Colonic mucosa (tissue), 4 donors: Measurements from ENCODE around the gene SLC25A21. TPM values are rescaled to one million over a fixed set of nuclear protein-coding genes. Genes with fewer than 3 reads are reported as not detected.
"Not testable (repeated sequence)": the region's sequence is repeated elsewhere in the genome, so short reads cannot be mapped to it uniquely, and the experiment has no call there.

Source experiments
- DNase-seq: peaks from one replicate; pipeline ENCODE4 v3.0.0-alpha.2; 2020
- H3K27ac ChIP-seq: fragments of 200-600 bp; one replicate; pipeline ENCODE4 v1.8.0; 2021
- H3K27me3 ChIP-seq: fragments of 200-600 bp; one replicate; pipeline ENCODE4 v1.8.0; 2021
- H3K36me3 ChIP-seq: fragments of 200-600 bp; one replicate; pipeline ENCODE4 v1.8.0; 2021
- H3K4me1 ChIP-seq: fragments of 200-600 bp; one replicate; pipeline ENCODE4 v1.8.0; 2021; ENCODE audit warnings: mild to moderate bottlenecking
- H3K4me3 ChIP-seq: fragments of 200-600 bp; one replicate; pipeline ENCODE4 v1.8.0; 2021
- H3K9ac ChIP-seq, 2 donors: one replicate each; pipeline ENCODE4 v1.7.0; 2013; ENCODE audit warnings: control low read depth in 2 of 2, low read depth in 2 of 2, low read length in 2 of 2
- H3K9me3 ChIP-seq: fragments of 200-600 bp; one replicate; pipeline ENCODE4 v1.8.0; 2021
- CTCF ChIP-seq: fragments of 200-600 bp; IDR thresholded peaks from one replicate; pipeline ENCODE4 v1.8.0; 2022; ENCODE audit warnings: antibody characterized with exemption, mild to moderate bottlenecking
- intact Hi-C: fragments of 100-400 bp; cut with DNase I; formaldehyde crosslinking; loops from one replicate; pipeline ENCODE4 v1.14.1; 2022
- total RNA-seq, 2 donors: library from RNA; stranded (reverse); fragmentation: NEBNext Ultra II Directional in 1 of 2; extraction: Animal tissue kit (Norgen Biotek cat#: 25700) in 1 of 2; gene quantifications; one replicate each; pipeline ENCODE4 v1.2.1, GENCODE V29; 2021
- donor health status: healthy.
- donor health status: DM: no; HTN: no; CAD: no.
- donor health status: DM: no; HTN: no; CAD: no.

SLC25A21 gene
- total RNA-seq, 2 donors from 2014 or later: 0.77 to 0.82 TPM

GRCh38 chr14:36700651-36701050 is 471.8 kb downstream of the SLC25A21 start:
- Histone ChIP-seq H3K36me3 (no peaks in the 10 kb centered on the region), H3K27ac (no peak overlapping the region), H3K4me1 (no peaks in the 10 kb centered on the region), H3K9me3 (no peaks in the 10 kb centered on the region), H3K9ac (no peak overlapping the region), H3K4me3 (no peak overlapping the region), H3K27me3 (no peaks in the 10 kb centered on the region)
- no peak for DNase-seq
- TF ChIP-seq CTCF: no peak
- intact Hi-C loops: no loop called here

GRCh38 chr14:36699420-36699819 is 473.0 kb downstream of the SLC25A21 start:
- H3K9ac ChIP-seq, intact Hi-C loops, H3K36me3 ChIP-seq, H3K4me1 ChIP-seq, DNase-seq, H3K4me3 ChIP-seq, H3K9me3 ChIP-seq, H3K27me3 ChIP-seq, H3K27ac ChIP-seq: not testable (repeated sequence)

GRCh38 chr14:36690311-36691040 is 481.9 kb downstream of the SLC25A21 start:
- TF ChIP-seq CTCF: no peak
- H3K9ac ChIP-seq: no peak overlapping the region
- H3K4me1 ChIP-seq: no peaks in the 10 kb centered on the region
- H3K9me3 ChIP-seq: no peaks in the 10 kb centered on the region
- no peak for DNase-seq
- intact Hi-C loops: no loop called here
- no peak overlapping the region for H3K4me3 ChIP-seq
- H3K27me3 ChIP-seq: no peaks in the 10 kb centered on the region
- no peak overlapping the region for H3K27ac ChIP-seq
- H3K36me3 ChIP-seq: no peaks in the 10 kb centered on the region

GRCh38 chr14:36684946-36685345 is 487.5 kb downstream of the SLC25A21 start:
- no peak for TF ChIP-seq CTCF
- intact Hi-C loops: no loop called here
- no peaks in the 10 kb centered on the region for H3K27me3 ChIP-seq
- no peak overlapping the region for H3K4me3 ChIP-seq
- H3K9me3 ChIP-seq: no peaks in the 10 kb centered on the region
- no peak for DNase-seq
- H3K27ac ChIP-seq: no peak overlapping the region
- no peaks in the 10 kb centered on the region for H3K36me3 ChIP-seq
- H3K4me1 ChIP-seq: no peaks in the 10 kb centered on the region
- H3K9ac ChIP-seq: no peak overlapping the region

- Histone ChIP-seq H3K4me3 (no peak overlapping the region), H3K27ac (no peak overlapping the region), H3K4me1 (no peaks in the 10 kb centered on the region), H3K9ac (no peak overlapping the region), H3K36me3 (no peaks in the 10 kb centered on the region), H3K9me3 (no peaks in the 10 kb centered on the region), H3K27me3 (no peaks in the 10 kb centered on the region)
- no peak for DNase-seq
- intact Hi-C loops: no loop called here
- TF ChIP-seq CTCF: no peak
Observed at GRCh38 chr14:36683083-36683724, 489.2 kb downstream of the SLC25A21 start.

GRCh38 chr14:36682338-36682737 is 490.1 kb downstream of the SLC25A21 start:
- Histone ChIP-seq H3K27me3 (no peaks in the 10 kb centered on the region), H3K9me3 (no peaks in the 10 kb centered on the region), H3K36me3 (no peaks in the 10 kb centered on the region), H3K4me1 (no peaks in the 10 kb centered on the region), H3K27ac (no peak overlapping the region), H3K4me3 (no peak overlapping the region), H3K9ac (no peak overlapping the region)
- TF ChIP-seq CTCF: no peak
- intact Hi-C loops: no loop called here
- no peak for DNase-seq
